ENCODE measurements around the gene TGM5.

The TGM5 gene

GRCh38 chr15:43184407-43185124 is 82.2 kb downstream of the TGM5 start:
- H3K4me3 ChIP-seq (ENCODE audit: low read depth, low read length) = peak overlapping the region; percentile 78
- no peak for TF ChIP-seq CTCF (IDR thresholded peaks at IDR 0.05; ENCODE audit: low read depth, low read length, missing control alignments)
- in situ Hi-C loops (cut with HindIII; ENCODE audit: low sequenced_read_pairs) = no loop called here
- DNase-seq (ENCODE audit: low read depth) = no peak

GRCh38 chr15:43183270-43183669 is 83.5 kb downstream of the TGM5 start:
- TF ChIP-seq CTCF (IDR thresholded peaks at IDR 0.05; ENCODE audit: low read depth, low read length, missing control alignments) = no peak
- no peak overlapping the region for H3K4me3 ChIP-seq (ENCODE audit: low read depth, low read length)
- no peak for DNase-seq (ENCODE audit: low read depth)
- in situ Hi-C loops (cut with HindIII; ENCODE audit: low sequenced_read_pairs) = no loop called here
